Hematopoietic multipotent progenitor cell treated with erythropoietin and hydrocortisone succinate and interleukin-3 and kit ligand, for 4 days (in vitro differentiated cells): Measurements from ENCODE around the gene PLEKHM3.
A peak's percentile ranks its signal among the peaks of the same experiment; 100 is the strongest.

Experiments used
- DNase-seq: peaks from one replicate; pipeline ENCODE4 v3.0.0-alpha.2; 2015

Gene PLEKHM3

DNA sequence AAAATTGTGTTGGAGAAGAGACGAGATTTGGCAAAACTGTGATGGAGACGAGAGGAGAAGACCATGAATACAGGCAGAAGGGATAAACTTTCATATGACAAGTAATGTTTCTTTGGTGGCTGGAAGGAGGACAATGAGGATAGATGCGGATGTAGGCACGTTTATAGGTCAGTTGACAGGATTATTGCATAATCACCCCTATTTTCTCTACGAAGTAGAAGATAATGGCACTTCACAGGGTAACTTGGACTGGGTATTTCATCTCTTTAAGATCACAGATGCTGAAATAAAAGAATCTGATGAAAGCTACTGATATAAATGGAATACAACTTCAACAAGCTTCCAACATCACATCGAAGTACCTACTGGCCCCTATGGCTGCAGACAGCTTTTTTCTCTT is 81.0 kb downstream of the PLEKHM3 start:
- no peak for DNase-seq

GRCh38 chr2:207939342-207940108 is 85.8 kb downstream of the PLEKHM3 start:
- DNase-seq: no peak

DNA sequence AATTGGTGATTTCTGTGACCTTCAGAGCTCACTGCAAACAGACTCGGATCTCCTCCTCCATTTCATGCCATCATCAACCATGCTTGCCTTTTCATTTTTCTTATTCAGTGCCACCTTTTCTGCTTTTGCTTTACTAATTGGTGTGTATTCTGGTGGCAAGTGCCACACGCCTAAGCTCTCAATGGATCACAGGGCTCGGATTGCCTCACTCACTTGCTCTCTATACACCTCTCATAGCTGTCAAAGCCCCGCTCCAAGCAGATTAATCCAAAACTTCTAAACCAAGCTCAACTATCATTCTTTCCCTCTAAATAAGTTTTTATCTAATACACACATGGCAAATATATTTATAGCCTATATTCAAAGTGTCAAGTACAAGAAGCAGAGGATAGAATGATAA is 86.4 kb downstream of the PLEKHM3 start:
- no peak for DNase-seq

- DNase-seq: no peak
These were observed 86.9 kb downstream of the PLEKHM3 start for GRCh38 chr2:207938415-207938814.

- no peak for DNase-seq
These were observed 87.5 kb downstream of the PLEKHM3 start for GRCh38 chr2:207937823-207938222.

GRCh38 chr2:207937253-207937652 is 88.1 kb downstream of the PLEKHM3 start:
- no peak for DNase-seq

DNA sequence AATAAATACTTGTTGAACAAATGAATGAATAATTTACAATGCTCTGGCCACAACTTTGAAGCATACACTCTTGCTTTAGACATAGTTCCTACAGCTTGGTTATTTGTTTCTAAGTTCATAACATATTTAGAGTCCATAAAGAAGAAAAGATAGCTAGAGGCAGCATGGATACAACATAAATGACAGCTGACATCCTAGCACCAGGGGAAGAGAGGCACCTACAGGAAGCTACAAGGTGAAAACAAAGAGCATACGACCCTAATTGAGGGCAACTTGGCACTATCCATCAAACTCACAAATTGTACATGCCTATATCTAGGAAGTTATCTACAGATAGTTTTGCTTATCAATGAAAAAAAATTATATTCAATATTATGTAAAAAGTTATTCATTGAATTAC is 88.9 kb downstream of the PLEKHM3 start:
- no peak for DNase-seq

DNA sequence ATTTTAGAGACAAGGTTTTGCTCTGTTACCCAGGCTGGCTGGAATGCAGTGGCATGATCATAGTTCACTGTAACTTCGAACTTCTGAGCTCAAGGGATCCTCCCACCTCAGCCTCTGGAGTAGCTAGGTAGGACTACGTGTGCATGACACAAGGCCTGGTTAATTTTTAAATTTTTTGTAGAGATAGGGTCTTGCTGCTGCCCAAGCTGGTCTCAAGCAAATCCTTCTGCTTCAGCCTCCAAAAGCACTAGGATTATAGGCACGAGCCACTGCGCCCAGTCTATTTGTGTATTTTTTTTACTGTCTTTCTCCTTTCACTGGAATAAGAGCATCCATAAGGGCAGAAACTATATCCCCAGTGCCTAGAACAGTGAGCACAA is 89.3 kb downstream of the PLEKHM3 start:
- no peak for DNase-seq

GRCh38 chr2:207935121-207935990 is 90.0 kb downstream of the PLEKHM3 start:
- no peak for DNase-seq

GRCh38 chr2:207934720-207935119 is 90.6 kb downstream of the PLEKHM3 start:
- no peak for DNase-seq

DNA sequence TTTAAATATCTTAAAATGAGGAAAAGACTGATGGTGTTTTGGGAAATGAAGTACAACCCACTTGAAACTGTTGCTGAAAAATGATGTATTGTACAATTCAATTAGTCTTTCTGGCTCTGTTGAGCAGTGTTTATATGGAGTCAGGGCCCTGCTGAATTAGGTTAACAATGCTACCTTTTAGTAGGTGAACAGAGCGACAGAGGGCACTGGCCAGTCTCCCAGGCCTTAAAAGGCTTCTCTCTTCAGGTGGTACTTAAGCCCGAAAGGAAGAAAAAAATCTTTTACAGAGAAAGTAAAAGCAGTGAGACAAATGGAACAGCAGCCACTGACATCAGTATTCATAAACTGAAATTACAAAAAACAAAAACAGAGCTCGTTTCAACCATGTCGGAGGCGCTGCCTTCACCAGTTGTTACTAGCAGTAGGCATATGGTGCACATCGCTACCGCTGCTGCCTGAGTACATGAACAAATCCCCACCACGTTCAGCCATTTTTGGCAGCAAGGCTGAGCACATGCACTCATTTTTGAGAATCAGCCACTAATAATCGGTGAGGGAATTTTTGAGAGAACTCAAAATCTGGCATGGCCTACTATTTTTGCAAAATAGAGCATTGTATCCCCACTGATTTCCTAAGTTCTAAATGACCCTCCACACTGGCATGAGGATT is 91.8 kb downstream of the PLEKHM3 start:
- DNase-seq: no peak

DNA sequence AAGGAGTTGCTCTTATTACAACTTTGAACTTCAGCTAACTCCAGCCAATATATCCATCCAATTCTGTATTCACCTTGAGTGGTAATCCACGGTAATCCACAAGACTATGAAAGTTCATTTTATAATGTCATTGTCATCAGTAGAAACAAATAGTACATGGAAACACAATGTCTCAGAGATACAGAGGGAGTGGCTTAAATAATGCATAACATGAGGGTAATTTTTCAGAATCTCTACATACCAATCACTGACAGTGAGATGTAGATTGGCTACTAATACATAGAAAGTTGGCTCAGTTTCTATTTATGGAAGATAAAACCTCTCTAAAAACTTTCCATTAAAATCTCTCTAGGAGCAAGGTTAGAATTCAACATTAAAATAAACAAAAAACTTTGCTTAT is 93.2 kb downstream of the PLEKHM3 start:
- DNase-seq: no peak

DNA sequence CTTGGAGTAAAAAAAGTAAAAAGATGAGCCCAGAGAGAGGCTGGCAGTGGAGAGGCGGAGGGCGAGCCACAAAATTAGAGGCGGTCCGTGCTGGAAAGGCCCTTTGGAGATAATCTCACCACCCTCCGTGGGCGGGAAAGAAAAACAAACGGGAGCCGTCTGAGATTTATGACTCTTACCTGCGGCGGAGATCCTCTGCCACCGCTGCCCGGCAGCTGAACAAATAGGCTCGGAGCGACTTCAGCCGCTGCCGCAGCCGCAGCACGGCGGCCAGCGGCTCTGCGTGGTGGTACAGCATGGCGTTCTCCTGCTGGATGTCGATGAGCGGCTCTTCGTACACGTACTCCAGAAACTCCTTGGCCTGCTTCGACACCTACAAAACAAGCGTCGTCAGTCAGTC is 94.6 kb downstream of the PLEKHM3 start:
- DNase-seq: no peak

DNA sequence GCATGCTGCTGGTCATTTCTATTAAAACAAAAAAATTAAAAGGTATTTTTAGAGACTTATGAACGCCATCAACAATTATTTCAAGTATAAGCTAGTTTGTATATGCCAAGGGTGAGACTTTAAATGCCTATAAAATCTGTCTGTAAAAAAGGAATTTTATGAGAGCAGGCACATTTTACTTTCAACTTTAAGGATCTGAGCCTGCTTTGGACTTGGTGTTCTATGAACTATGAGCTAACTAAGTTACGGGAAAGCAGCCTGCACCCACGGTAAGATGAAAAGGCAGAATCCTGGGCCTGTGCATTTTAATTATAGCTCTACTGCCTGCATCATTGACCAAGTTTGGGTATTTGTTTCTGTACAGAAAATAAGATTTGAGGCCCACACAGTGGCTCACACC is 95.4 kb downstream of the PLEKHM3 start:
- no peak for DNase-seq

- DNase-seq: no peak
These were observed 97.2 kb downstream of the PLEKHM3 start for GRCh38 chr2:207928079-207928478.

DNA sequence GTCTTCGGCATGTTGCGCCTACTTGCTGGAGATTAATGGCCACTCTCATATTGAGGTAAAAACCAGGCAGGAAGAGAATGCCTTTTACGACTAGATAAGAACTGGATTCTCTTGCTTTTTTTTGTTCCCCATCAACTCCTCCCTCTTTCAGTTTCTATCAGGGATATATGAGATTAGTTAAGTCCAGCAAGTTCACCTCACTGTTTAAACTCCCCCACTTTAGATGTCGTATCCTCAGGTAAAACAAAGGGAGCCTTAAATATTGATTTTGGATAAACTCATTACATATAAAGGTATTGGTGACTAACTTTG is 98.4 kb downstream of the PLEKHM3 start:
- no peak for DNase-seq

DNA sequence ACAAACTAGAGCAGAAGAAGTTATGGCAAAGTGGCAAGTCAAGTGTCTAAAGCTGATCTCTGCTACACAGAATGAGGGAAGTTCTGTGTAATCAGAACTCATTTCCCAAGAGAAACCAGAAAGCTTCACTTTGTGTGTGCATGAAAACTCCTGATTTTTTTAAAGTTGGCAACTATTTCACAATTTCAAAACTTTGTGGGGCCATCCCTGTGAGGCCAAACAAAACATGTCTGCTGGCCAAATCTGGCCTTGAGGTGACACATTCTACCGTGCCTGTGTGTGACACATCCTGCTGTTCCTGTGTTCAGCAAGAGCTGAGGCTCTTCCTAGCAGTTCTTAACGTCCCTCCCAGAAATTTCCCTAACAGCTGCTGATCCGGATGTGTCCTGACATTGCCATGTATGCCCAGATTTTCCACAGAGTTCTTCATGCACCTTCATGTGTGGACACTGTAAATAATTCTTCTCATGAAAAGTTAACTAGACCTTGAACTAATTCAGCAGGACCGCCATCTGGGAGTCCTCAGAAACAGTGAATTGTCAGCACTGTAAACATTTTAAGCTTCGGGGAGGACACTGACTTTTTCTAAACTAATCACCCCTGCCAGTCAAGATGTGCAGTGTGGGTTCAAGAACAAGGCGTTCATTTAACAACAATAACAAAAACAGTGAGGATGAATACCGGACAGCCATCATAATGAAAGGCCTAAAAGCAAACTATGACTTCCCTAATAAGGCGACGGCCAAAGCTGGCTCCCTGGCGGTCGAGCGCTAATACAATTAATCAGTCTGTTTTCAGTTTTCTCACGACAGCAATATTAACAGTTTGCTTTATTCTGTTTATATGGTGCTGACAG is 99.0 kb downstream of the PLEKHM3 start:
- peak; percentile 4 for DNase-seq

- DNase-seq: no peak
These were observed 99.7 kb downstream of the PLEKHM3 start for GRCh38 chr2:207925601-207926000.

DNA sequence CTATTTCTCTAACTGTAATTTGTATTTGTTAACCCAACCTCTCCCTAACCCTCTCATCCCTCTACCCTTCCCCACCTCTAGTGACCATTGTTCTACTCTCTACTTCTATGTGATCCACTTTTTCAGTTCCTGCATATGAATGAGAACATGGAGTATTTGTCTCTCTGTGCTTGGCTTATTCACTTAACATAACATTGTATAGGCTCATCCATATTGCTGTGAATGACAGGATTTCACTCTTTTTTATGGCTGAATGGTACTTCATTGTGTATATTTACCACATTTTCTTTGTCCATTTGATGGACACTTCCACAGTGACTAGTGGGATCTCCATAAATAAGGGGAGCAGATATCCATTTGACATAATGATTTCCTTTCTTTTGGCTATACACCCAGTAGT is 103.7 kb downstream of the PLEKHM3 start:
- no peak for DNase-seq

DNA sequence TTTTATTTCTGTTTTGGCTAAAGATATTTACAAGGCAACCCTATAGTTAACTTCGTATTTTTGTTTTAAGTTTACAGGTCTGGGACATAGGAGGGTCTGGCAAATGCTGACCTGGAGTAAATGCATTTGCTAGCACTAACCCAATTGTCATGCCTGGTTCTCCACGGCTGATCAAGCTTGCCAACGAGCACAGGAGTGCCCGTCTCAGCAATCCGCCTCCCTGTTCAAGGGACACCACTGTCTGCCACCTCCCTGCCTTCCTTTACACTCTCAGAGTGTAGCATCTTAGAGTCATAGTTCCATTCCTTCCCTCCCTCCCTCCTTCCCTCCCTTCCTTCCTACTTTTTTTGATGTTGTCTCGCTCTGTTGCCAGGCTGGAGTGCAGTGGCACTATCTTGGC is 104.6 kb downstream of the PLEKHM3 start:
- DNase-seq: no peak

DNA sequence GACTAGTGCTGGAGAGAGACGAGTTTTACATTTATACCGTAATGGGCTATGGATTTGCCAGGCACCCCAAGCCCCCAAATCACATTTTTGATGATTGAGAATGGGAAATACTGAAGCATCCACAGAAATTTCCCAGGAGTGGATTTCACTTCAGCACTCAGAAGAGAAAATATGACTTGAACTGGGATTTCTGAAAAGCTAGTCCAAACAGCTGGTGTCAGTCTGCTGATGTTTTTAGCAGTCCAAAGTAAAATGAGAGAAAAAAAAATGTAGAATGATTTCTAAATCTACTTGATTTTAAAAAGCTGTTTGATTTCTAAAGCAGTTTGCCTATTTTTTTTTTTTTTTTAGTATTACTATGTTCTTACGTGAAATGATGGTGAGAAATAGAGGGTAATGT is 105.0 kb downstream of the PLEKHM3 start:
- no peak for DNase-seq

GRCh38 chr2:207919164-207919919 is 106.0 kb downstream of the PLEKHM3 start:
- DNase-seq: no peak
